Inflammatory macrophage (primary cell): Measurements from ENCODE around the gene PATJ.

Source experiments
- DNase-seq, 2 donors: peaks; one replicate each; pipeline ENCODE4 v3.0.0-alpha.2; 2020 to 2022

The PATJ gene

DNA sequence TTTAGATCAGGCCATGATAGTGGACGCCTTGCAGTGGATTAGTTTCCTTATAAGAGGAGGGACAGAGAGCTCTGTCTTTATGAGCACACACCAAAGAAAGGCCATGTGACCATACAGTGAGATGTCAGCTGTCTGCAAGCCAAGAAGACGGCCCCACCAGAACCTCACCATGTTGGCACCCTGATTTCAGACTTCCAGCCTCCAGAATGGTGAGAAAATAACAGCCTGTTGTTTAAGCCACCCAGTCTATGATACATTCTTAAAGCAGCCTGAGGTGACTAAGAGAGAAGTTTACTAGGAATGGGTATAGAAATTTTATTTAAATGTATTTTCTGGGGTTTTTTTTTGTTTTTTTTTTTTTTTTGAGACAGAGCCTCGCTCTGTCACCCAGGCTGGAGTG lies 481.9 kb downstream of the PATJ start:
- no peak for DNase-seq

DNA sequence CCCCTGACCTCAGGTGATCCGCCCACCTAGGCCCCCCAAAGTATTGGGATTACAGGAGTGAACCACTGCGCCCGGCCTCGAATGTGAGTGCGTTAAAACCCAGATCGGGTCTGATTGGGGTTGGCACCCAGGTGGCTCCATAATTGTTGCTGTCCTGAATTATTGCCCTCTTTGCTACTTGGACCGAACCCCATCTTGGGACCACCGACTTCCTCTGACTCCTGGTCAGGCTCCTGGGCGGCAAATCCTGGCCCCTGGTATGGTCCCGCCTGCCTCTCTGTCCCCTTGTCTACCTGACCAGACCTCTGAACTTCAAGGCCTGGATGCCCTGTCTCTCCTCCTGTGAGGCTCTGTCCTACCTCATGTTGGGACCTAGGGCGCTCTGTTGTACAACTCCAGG lies 485.2 kb downstream of the PATJ start:
- no peak for DNase-seq
